Esophagus muscularis mucosa (tissue), 4 donors: ENCODE data around the gene DCTN3. TPM values are rescaled to one million over a fixed set of nuclear protein-coding genes. Genes with fewer than 3 reads are reported as not detected.

Experiments used
- DNase-seq: peaks from one replicate; pipeline ENCODE4 v3.0.0-alpha.2; 2017; ENCODE audit errors: extremely low spot score
- H3K27ac ChIP-seq, 4 donors: fragments of 200-600 bp; sonication (generic); replicated peaks in 1 of 4; 1 replicate in 3 of 4; 2 replicates in 1 of 4; pipeline ENCODE4 v1.5.1; 2016 to 2019; ENCODE audit warnings: mild to moderate bottlenecking in 1 of 4
- H3K27me3 ChIP-seq, 4 donors: fragments of 200-600 bp; sonication (generic); one replicate each; pipeline versions ENCODE4 v1.5.1 to v1.6.0; 2016 to 2019
- H3K36me3 ChIP-seq, 4 donors: fragments of 200-600 bp; sonication (generic); one replicate each; pipeline ENCODE4 v1.5.1; 2016 to 2019
- H3K4me1 ChIP-seq, 4 donors: fragments of 200-600 bp; sonication (generic); one replicate each; pipeline ENCODE4 v1.5.1; 2016 to 2019
- H3K4me3 ChIP-seq, 4 donors: fragments of 200-600 bp; sonication (generic); 1 replicate in 2 of 4; 2 replicates in 2 of 4; pipeline ENCODE4 v1.5.1; 2016 to 2019; ENCODE audit warnings: mild to moderate bottlenecking in 4 of 4, moderate library complexity in 1 of 4
- H3K9me3 ChIP-seq, 4 donors: fragments of 200-600 bp; sonication (generic); 1 replicate in 3 of 4; 2 replicates in 1 of 4; pipeline ENCODE4 v1.5.1; 2016 to 2019
- EP300 ChIP-seq: sonication (generic); formaldehyde crosslinking; IDR thresholded peaks from one replicate; pipeline ENCODE4 v1.6.1; 2017; ENCODE audit warnings: antibody characterized with exemption
- POLR2A ChIP-seq: fragments of 450-650 bp; IDR thresholded peaks from one replicate; pipeline ENCODE4 v1.6.1; 2017; ENCODE audit warnings: antibody characterized with exemption, moderate library complexity, mild to moderate bottlenecking, low read depth
- POLR2AphosphoS5 ChIP-seq, 2 donors: sonication (generic); formaldehyde crosslinking; IDR thresholded peaks; one replicate each; pipeline ENCODE4 v1.6.1; 2017; ENCODE audit warnings: antibody characterized with exemption in 2 of 2
- WGBS: methylation state at CpG from one replicate; pipeline ENCODE4 v1.1.5; 2018; 5-methylcytosine and 5-hydroxymethylcytosine counted together
- intact Hi-C: fragments of 100-400 bp; cut with DNase I; formaldehyde crosslinking; loops from one replicate; pipeline ENCODE4 v1.15.1; 2023
- total RNA-seq, 4 donors: library from RNA; depleted of rRNA; stranded (reverse); fragments of >200 nt; gene quantifications; one replicate each; pipeline versions ENCODE4 v1.1.0 to v1.2.1, GENCODE V29; 2016
- TF ChIP-seq, protein P1 (sequence below), 3 experiments: fragments of 200-600 bp in 2 of 3; fragments of 450-650 bp in 1 of 3; sonication (generic) in 2 of 3; IDR thresholded peaks; one replicate each; pipeline ENCODE4 v1.5.1; 2017 to 2019; ENCODE audit warnings: antibody characterized with exemption in 3 of 3, mild to moderate bottlenecking in 2 of 3, moderate library complexity in 1 of 3

The DCTN3 gene
- total RNA-seq, 4 donors from 2014 or later: 104 to 129 (median 113) TPM

- no peaks in the 10 kb centered on the region for H3K27me3 ChIP-seq
- H3K4me1 ChIP-seq: peaks cover 29 to 45% (median 37%) of the 10 kb centered on the region in 4 donors
- H3K27ac ChIP-seq: no peak overlapping the region
- TF ChIP-seq POLR2A (no peak), POLR2AphosphoS5 (IDR thresholded peaks at IDR 0.05) (no peak), EP300 (no peak)
- TF ChIP-seq, protein P1, sequence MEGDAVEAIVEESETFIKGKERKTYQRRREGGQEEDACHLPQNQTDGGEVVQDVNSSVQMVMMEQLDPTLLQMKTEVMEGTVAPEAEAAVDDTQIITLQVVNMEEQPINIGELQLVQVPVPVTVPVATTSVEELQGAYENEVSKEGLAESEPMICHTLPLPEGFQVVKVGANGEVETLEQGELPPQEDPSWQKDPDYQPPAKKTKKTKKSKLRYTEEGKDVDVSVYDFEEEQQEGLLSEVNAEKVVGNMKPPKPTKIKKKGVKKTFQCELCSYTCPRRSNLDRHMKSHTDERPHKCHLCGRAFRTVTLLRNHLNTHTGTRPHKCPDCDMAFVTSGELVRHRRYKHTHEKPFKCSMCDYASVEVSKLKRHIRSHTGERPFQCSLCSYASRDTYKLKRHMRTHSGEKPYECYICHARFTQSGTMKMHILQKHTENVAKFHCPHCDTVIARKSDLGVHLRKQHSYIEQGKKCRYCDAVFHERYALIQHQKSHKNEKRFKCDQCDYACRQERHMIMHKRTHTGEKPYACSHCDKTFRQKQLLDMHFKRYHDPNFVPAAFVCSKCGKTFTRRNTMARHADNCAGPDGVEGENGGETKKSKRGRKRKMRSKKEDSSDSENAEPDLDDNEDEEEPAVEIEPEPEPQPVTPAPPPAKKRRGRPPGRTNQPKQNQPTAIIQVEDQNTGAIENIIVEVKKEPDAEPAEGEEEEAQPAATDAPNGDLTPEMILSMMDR (IDR thresholded peaks at IDR 0.05): no peak
- H3K9me3 ChIP-seq: no peaks in the 10 kb centered on the region
- H3K4me3 ChIP-seq: no peak overlapping the region
- H3K36me3 ChIP-seq: peaks cover 26 to 55% (median 52%) of the 10 kb centered on the region in 4 donors
- WGBS: 86% methylated on average over 2 of the region's 2 CpGs
- DNase-seq: no peak
- intact Hi-C loops: loop anchor here (2.0 kb wide), 1 partner anchor 20 kb away; no protein-coding TSS in a partner anchor
These were observed 5.2 kb downstream of the DCTN3 start for GRCh38 chr9:34615132-34615531.

- Histone ChIP-seq H3K9me3 (no peaks in the 10 kb centered on the region), H3K27ac (peak overlapping the region; percentile 84 to 87 (median 85)), H3K27me3 (no peaks in the 10 kb centered on the region), H3K36me3 (peaks cover 25 to 47% (median 45%) of the 10 kb centered on the region in 4 donors), H3K4me3 (peak overlapping the region; percentile 71 to 74 (median 72)), H3K4me1 (peaks cover 18 to 29% (median 27%) of the 10 kb centered on the region in 4 donors)
- intact Hi-C loops: loop anchor here (5.0 kb wide), 1 partner anchor 156 kb away; the partner anchor contains the start of genes DNAI1 and FAM219A
- no peak for DNase-seq
- 5% methylated on average over 15 of the region's 15 CpGs for WGBS
- TF ChIP-seq, protein P1 (IDR thresholded peaks at IDR 0.05): peak; percentile 78 to 94 (median 83)
- TF ChIP-seq EP300: no peak
These were observed 7.4 kb downstream of the DCTN3 start for GRCh38 chr9:34612788-34613390.

DNA sequence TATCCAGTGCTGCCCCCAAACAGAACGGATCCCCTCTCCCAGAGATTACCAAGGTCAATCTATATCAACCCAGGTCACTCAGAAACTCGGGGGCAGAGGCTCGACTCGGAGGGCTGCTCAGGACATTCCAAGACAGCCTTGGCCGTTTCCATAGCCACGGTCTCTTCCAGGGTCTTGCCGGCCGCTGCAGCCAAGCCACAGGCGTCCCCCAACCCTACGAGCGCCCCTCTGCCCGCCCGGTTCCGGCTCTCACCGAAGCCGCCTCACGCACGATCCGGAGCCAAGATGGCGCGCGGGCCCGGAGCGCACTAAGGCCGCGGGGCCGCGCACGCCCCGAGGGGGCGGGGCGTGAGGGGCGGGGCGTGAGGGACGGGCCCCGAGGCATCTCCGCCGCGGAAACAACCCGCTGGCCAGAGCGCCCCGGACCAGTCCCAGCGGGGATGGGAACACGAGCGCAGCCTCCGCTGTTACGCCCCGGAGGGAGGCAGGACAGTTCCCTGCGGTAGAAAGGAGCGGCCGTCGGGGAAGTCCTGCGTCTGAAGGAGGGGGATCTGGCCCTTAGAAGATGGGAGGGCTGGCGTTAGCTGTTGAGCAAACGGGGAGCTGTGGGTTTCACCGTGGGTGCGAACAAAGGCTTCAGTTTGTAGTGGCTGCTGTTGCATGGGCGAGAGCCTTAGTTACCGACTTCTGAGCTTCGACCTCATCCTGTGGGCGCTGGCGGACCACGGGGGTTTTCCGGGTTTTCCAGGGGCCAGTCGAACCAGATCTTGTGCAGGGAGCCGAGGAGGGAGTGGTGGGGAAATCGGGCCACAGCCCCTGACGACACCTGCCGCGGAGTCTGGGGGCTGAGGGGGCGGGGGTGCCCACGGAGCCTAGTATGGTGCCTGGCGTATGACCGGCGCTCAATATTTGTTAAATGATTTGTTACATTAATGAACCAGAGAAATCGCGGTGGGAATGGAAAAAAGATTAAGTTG lies 8.2 kb downstream of the DCTN3 start, which contains the start of gene RPP25L:
Gene RPP25L (minus strand): TSS at position 287 of the 977 bp plus-strand sequence. CDS start 801 bp downstream, outside the sequence.
- WGBS: 1% methylated on average over 42 of the region's 77 CpGs
- H3K9me3 ChIP-seq: no peaks in the 10 kb centered on the region
- DNase-seq: no peak
- intact Hi-C loops: loop anchor here (2.0 to 5.0 kb wide), 2 partner anchors 89 to 155 kb away; partner anchors contain the start of genes DNAI1 and FAM219A
- no peaks in the 10 kb centered on the region for H3K27me3 ChIP-seq
- peak within 1 kb of the TSS; percentile 84 to 87 (median 85) for H3K27ac ChIP-seq
- H3K4me3 ChIP-seq: peak within 1 kb of the TSS; percentile 71 to 74 (median 72)
- H3K4me1 ChIP-seq: peaks cover 18 to 29% (median 27%) of the 10 kb centered on the region in 4 donors
- TF ChIP-seq EP300 (no peak), POLR2A (peak; percentile 61), POLR2AphosphoS5 (IDR thresholded peaks at IDR 0.05) (peak; percentile 90 to 97)
- TF ChIP-seq, protein P1 (IDR thresholded peaks at IDR 0.05): no peak
- H3K36me3 ChIP-seq: peaks cover 18 to 39% (median 37%) of the 10 kb centered on the region in 4 donors

GRCh38 chr9:34611251-34611810 lies 9.0 kb downstream of the DCTN3 start:
- no peak for DNase-seq
- 62% methylated on average over 6 of the region's 10 CpGs for WGBS
- peak overlapping the region; percentile 84 to 87 (median 85) for H3K27ac ChIP-seq
- TF ChIP-seq POLR2A: no peak
- TF ChIP-seq, protein P1 (IDR thresholded peaks at IDR 0.05): no peak
- no peak for TF ChIP-seq POLR2AphosphoS5 (IDR thresholded peaks at IDR 0.05)
- no peak for TF ChIP-seq EP300
- H3K9me3 ChIP-seq: no peaks in the 10 kb centered on the region
- H3K4me3 ChIP-seq: peak overlapping the region; percentile 71 to 74 (median 72)
- no peaks in the 10 kb centered on the region for H3K27me3 ChIP-seq
- intact Hi-C loops: loop anchor here (2.0 to 5.0 kb wide), 2 partner anchors 89 to 154 kb away; partner anchors contain the start of genes DNAI1 and FAM219A
- peaks cover 18 to 29% (median 27%) of the 10 kb centered on the region in 4 donors for H3K4me1 ChIP-seq
- H3K36me3 ChIP-seq: peaks cover 11 to 32% (median 29%) of the 10 kb centered on the region in 4 donors
